HT1080 (cell line): Measurements from ENCODE around the gene KMT2E. TPM values are rescaled to one million over a fixed set of nuclear protein-coding genes. Genes with fewer than 3 reads are reported as not detected.

ENCODE experiments used
- DNase-seq: peaks from one replicate; pipeline ENCODE4 v3.0.0-alpha.2; 2015; ENCODE audit warnings: low read depth
- total RNA-seq: library from RNA; depleted of rRNA; stranded (reverse); fragments of >200 nt; shearing (Covaris generic); gene quantifications from 2 replicates; pipeline ENCODE4 v1.2.3, GENCODE V29; 2014

The KMT2E gene
- total RNA-seq, 1 experiment from 2014 or later, result 23.3 TPM

DNA sequence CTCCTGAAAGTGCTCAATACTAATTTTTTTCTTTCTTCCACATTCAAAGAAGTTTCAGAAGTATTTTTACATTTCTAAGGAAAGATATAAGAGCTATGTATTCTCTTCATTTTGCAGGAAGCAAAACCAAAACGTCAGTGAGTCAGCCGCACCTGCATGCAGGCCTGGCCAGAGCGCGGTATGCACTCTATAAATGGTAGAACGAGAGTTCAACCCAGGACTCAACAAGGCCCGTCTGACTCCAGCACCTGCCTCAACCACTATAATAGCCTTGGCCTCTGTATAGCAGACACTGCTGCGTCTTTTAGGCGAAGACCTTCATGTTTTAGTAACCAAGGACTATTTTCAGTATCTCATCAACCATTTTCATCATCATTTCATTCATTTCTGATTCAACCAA, 113.2 kb downstream of the KMT2E start:
- no peak for DNase-seq

DNA sequence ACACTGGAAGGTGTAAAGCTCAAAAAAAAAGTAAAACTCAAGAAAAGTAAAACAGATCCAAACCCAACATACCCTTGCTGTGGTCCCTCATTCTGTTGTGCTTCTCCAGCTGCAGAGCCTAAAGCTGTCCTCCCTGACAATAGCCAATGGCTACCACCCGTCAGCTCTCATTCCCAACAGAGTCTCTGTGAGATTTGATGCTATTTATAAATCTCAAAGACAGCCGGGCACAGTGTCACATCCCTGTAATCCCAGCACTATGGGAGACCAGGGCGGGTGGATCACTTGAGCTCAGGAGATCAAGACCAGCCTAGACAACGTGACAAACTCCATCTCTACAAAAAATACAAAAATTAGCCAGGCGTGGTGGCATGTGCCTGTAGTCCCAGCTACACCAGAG, 116.0 kb downstream of the KMT2E start:
- DNase-seq, result no peak

DNA sequence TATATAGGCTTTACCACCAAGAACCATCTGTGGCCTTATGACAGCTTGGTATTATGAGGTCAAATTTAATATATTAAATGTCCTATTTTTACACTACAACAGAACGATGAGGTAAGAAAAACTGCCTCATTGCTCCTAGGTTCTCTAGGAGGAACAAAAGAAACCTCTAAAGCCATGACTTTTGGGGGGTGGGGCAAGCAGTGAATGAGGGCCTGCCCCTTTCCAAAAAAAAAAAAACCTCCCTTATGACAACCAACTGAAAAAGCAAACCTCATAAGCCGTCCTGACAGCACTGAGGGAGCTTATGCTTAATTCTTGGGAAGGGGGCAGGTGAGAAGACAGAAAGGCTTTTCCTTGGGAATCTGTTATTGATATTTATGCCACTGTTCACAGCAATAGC, 116.6 kb downstream of the KMT2E start:
- no peak for DNase-seq

DNA sequence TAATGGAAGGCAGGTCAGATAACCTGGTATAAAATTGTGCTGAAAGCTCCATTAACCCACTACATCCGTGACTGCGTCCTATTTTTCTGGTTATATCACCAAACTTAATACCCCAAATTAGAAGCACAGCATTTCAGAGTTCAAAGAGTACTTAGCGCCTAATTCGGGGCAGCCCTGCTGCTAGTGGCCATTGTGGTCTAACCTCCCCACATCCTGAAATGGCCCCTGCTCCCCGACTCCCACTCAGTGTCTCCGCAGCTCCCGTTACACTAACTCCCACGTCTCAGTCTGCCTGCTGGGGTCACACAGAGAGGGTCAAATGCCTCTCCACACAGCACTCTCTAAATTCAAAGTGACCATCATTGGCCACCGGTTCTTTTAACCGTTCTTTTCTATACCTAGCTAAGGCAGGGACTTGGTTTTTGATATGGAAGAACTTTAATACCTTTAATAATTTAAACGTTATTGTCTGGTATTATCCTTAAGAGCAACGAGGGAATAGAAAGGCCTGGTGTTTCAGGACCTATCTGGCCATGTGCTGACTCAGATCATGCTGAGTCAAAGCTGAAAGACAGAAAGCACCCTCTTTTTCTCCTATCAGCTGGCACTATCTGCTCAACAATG, 117.1 kb downstream of the KMT2E start:
- no peak for DNase-seq

DNA sequence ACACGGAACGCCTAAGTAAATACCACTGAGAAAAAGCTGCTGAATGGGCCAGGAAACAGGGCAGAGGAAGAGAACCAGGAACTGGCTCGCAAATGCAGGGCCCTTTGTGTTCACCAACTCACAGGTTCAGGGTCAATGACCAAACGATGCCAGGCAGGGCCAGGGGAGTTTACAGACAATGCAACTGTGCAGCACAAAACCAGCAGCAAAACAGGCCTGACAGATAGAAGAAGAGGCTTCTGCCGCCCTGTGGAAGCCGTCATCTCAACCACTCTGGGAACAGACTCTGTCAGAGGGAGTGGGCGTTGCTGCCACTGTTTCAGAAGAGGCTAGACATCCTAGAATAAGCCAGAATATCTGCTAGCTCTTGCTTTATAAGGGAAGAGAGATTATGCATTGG, 117.9 kb downstream of the KMT2E start:
- DNase-seq, result no peak

DNA sequence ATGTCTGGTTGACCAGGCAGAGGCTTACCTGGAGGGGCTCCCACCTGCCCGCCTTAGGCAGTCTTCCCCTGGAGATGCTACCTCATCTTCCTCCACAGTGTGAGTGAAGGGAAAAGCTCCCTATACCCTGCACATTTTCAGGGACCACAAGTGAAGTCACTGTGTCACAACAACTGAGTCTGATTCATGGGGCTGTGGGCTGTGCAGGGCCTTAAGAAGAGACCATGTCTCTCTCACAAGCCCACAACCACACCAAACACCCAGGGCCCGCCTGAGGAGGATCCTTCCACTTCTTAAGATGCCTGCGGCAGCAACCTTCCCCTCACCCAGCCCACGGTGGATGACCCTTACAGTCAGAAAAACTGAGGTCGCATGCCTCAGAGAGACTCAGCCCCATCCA, 118.3 kb downstream of the KMT2E start:
- DNase-seq, result no peak

DNA sequence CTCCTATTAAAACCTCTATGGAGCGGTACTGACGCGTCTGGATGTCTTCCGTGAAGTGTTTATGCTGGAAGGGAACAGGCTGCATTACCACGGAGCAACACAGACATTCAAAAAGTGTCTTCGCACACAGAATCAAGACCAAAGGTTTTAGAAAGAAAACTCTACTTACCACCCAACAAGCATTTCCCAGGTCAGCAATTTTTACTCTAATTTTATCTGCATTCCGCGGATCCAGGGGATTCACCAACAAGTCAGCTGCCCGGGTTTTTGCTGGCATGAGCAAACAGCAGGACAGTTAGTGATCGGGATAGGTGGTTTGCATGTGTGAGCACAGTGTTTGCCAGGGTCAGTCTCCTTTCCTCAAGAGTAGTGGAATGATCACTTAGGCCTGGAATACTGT, 118.8 kb downstream of the KMT2E start:
- no peak for DNase-seq

DNA sequence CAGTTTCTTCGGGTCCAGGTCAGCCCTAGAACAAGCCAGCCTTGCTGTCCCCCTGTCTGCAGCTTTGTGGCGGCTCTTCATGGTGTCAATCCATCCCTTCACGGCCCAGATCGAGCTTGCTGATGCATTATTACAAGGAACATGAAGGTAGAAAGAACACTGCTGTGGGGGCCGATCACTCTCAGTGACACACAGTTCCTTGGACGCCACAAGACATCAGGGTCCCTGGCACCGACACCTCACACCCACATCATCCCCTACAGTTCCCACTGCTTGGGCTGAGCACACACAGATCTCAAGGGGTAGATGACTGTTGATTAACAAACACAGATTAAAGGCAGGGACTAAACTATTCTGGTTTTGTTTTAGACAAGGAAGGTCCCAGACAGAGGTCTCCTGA, 119.4 kb downstream of the KMT2E start:
- DNase-seq, result no peak

DNA sequence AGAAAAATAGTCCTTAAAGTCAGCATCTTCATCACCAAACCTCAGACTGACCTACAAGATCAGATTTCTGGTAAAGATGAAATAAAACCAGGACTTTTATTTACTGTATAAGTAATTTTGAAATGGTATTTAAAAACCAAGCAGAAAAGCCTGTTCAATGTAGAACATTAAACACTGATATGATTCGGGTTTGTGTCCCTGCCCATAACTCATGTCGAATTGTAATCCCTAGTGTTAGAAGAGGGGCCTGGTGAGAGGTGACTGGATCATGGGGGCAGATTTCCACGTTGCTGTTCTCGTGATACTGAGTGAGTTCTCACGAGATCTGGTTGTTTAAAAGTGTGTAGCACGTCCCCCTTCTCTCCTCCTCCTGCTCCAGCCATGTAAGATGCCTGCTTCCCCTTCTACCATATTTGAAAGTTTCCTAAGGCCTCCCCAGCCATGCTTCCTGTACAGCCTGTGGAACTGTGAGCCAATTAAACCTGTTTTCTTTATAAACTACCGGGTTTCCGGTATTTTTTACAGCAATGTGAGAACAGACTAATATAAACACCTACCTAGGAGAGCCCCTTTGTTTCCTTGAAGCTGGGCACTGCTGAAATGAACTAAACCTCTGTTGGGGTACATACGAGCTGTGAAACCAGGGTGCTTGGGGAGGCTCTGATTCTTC, 120.1 kb downstream of the KMT2E start:
- DNase-seq, result no peak

DNA sequence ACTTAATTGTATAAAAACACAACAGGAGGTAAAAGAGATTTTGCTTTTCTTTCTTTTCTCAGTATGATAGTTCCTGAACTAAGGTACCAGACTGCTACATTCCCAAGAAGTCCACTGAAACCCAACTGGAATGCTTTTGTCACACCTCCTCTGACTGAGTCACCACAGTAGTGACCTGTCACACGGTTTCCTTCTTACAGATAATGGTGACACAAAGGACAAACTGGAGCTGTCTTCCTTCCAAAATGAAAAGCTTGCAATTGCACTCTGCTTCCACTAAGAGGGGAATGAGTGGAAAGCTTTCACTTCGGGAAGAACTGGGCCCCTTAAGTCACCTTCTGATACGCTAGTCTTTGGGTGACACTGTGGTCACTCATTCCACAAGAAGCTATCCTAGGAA, 122.2 kb downstream of the KMT2E start:
- peak; percentile 17 for DNase-seq

DNA sequence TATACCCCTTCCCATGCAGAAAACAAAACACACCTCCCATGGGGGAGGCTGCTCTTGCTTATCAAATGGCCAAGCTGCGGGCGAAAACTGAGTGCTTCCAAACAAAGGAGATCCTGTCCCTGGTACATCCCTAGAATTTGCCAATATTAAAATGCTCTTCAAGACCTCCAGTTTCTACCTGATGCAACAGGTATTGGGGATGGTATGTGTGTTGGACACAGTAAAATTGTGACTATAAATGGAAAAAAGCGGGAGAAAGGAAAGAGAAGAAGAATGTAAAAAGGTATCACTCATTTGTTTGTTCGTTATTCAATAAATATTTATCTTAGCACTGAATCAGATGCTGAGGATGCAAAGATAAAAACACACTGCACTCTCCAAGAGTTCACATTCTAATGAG, 123.9 kb downstream of the KMT2E start:
- no peak for DNase-seq

DNA sequence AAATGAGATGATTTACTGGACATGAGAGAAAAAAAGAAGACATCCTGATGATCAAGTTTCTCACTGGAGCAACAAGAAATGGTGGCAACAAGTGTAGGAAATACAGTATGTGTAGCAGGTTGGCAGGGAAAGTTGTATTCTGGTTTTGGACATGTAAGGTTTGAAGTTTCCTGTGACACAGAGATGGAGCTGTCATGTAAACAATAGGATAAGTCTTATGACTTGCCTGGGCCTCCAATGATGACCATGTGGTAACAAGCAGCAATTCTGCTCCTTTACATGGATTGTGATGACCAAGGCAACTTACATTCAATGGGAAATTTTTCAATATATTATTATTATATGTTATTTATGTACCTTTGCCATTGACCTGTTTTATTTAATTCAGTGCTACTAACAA, 125.4 kb downstream of the KMT2E start:
- no peak for DNase-seq

DNA sequence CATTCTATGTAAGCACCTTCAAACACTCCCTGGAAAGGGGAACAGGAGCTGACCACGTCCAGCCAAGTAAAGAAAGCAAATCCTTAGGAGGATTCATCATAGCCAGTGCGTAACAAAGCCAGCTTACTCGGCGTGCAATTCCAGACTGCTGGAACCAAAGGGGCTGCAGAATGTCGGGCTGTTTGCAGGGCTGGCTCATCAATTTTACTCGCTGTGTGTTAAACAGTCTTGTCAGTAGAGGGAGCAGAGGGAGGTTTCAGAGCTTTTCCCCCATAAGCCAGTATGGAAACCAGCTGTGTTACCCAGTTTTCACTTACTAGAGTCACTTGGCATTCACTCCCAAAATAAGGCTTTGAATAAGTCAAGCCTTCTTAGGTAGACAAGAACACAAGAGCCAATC, 127.1 kb downstream of the KMT2E start:
- peak; percentile 10 for DNase-seq

DNA sequence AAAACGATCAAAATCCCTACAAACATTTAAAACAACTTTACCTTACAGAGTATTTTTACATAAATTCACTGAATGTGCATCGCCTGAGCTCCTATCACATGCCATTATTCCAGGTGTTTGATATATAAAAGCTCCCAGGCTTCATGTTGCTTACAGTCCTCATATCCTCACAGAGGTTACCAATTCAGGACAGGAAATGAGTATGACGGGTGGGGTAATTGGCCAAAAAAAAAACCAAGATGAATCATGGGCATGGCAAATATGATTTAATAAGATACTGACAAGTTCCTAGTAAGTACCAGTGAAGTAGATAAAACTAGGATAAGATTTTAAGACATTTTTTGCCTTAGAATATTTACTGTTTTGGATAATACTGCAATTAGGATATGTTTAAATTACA, 135.8 kb downstream of the KMT2E start:
- DNase-seq, result peak; percentile 88

DNA sequence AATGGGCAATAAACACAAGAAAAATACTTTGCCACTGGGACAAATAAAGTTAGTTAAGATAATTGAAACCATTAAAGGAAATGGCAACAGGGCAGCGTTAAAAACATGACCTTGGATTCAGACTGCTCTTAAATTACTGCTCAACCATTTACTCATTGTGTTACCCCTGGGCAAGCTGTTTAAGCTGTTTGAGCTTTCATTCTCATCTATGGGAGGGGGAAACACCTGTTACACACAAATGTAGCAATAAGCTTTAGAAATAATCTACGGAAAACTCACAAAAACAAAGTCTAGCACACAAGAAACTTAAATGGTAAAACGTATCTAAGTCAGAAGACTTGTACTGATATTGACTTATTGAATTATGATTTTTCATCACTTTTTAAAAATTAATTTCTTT, 137.1 kb downstream of the KMT2E start:
- no peak for DNase-seq

DNA sequence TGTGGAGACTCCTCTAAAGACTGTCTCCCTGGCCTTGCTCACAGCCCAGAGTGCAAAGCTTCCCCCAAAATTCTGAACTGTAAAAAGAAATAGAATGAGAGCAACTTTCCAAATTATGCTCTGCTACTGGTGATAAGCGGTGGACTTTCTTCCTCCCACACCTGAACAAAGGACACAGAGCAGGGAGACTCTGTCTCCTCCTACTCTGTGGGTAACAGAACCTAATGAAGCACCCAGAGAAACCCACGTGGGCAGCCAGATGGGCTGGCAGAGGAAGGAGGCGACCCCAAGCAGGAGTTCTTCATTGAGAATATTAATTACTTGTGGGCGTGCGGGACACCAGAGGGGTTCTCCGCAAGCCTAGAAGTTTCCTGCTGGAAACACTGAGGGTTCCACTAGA, 139.5 kb downstream of the KMT2E start:
- no peak for DNase-seq

DNA sequence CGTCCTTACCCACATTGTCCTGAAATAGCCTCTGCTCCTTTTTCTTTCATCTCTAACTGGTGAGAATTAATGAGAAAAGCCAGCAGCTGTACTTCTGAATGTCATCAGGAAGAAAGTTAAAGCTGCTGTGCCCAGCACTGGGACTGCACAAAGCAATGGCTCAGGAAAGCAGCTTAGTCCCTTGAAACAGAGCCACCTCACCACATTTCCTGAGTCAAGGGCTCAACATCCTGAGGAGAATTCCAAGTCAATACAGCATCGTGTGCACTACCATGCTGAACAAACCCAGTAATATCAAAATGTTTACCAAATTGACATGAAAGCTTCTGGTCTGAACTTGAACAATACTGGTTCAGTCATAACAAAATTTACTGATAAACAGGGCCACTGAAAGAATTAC, 140.1 kb downstream of the KMT2E start:
- DNase-seq, result no peak

DNA sequence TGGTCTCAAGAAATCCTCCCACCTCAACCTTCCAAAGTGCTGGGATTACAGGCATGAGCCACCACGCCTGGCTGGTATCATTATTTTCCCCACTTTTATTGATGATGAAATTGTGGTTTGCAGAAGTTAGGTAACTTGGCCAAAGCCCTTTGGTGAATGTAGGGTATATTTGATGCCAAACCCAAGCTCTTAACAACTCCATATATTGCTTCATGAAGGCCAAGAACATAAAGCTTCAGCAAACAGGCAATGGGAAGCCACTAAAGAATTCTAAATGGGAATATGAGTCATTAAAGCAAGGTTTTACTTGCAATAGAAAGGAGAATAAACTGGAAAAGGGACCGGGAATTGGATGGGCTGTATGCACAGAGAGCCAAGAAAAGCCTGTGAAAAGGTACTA, 142.7 kb downstream of the KMT2E start:
- no peak for DNase-seq

DNA sequence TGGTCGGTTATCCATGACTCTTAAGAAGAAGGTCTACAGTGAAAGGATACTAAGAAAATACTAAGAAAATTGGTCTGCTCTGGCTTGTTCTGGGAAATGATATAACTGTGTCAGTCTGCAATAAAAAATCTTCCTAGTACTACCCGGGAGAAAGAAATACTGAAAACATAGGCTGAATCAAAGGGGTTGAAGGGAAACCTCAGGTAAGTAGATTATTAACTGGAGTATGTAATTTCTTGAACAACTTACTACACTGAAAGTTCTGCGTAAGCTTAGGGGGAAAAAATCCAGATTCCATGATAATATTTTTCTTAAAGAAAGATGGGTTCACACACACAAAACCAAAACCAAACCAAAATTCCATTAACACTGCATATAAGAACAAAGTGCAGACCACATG, 143.3 kb downstream of the KMT2E start:
- DNase-seq, result no peak

DNA sequence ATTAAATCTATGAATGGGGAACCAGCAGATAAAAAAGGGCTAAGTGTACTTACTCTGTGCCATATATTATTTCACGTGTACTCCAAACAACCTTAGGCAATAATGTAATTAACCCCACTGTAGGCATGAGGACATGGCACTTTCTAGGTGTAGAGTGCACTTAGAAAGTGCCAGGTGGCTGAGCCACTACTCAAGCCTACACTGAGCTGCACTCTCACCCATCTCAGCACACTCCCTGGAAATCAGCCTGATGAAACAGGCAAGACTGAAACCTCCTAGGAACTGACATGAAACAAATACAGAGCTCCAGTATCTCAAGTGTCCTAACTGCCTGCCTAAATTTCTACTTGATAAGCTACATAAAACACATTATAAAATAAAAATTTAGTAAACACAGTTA, 147.4 kb downstream of the KMT2E start:
- DNase-seq, result no peak
